Sciatic nerve (tissue), 2 donors: ENCODE measurements around the gene SCN10A. TPM values are rescaled to one million over a fixed set of nuclear protein-coding genes. Genes with fewer than 3 reads are reported as not detected.

Source experiments
- ATAC-seq: fragments of 200-7000 bp; cut with Tn5 transposase; one replicate; pipeline ENCODE4 v1.9.1; 2020; ENCODE audit warnings: mild to moderate bottlenecking, moderate library complexity
- DNase-seq: peaks from one replicate; pipeline ENCODE4 v3.0.0-alpha.2; 2020; ENCODE audit warnings: low spot score
- intact Hi-C: fragments of 100-400 bp; cut with DNase I; formaldehyde crosslinking; loops from one replicate; pipeline ENCODE4 v1.14.2; 2022
- total RNA-seq: library from RNA; stranded (reverse); fragmentation: NEBNext Ultra II Directional; extraction: Animal tissue kit (Norgen Biotek cat#: 25700); gene quantifications from one replicate; pipeline ENCODE4 v1.2.1, GENCODE V29; 2021
- donor health status: DM: no; HTN: no; CAD: no.
- donor health status: DM: no; HTN: no; CAD: no.

The SCN10A gene
- total RNA-seq, 1 donor from 2014 or later: not detected

DNA sequence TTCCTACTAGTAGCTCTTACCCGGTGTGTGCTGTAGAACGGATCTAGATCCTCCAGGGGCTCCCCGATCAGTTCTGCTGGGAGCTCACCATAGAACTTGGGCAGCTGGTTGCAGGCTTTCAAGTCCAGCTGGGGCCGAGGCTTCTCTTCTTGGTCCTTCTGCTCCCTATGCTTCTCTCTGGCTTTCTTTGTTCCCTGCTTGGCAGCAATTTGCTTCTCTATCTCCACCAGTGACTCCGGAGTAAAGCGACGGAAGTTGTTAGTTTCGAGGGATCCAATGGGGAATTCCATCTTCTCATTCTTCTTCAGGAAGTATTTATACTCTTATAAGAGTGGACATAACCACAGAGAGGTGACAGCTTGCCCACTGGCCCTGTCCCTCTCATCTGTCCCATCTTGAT, 22.3 kb downstream of the SCN10A start:
- no peak for DNase-seq
- intact Hi-C loops: no loop called here
- ATAC-seq: no peak

DNA sequence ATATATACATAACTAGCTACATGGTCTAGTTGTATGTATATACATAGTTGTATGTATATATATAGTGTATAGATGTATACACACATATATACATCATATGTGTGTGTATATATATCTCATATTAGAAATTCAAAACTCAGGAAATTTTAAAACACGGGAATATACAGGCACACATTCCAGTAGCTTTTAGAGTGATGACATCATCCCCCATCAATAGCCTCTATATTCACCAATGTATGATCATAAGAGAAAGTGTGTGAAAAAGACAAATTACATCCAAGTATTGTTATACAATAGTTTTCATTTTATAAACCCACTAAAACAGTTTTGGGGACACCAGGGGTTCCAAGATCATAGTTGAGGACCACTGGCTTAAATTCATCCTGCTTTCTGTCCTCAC, 23.0 kb downstream of the SCN10A start:
- DNase-seq (no peak), ATAC-seq (no peak)
- intact Hi-C loops: no loop called here

GRCh38 chr3:38782148-38782547, 33.9 kb downstream of the SCN10A start:
- DNase-seq (no peak), ATAC-seq (no peak)
- intact Hi-C loops: no loop called here

DNA sequence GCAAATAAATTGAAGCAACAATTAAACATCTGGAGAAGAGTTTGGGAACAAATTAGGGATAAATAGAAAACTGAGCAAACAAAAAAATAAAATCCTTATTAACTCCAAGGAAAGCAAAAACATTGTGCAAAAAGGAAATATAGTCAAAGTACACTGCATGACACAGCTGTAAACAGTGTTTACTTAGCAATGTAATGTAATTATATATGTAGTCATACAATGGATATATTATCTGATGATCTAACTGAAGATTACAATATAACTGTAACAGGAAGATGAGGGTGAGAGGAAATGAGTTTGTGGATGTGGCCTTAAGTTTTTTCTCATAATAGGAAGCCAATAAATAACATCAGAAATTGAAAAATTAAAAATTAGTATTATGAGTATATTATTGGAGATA, 42.5 kb downstream of the SCN10A start:
- intact Hi-C loops: no loop called here
- ATAC-seq: no peak
- DNase-seq: no peak

GRCh38 chr3:38763569-38763968, 52.4 kb downstream of the SCN10A start:
- ATAC-seq (no peak), DNase-seq (no peak)
- intact Hi-C loops: no loop called here

DNA sequence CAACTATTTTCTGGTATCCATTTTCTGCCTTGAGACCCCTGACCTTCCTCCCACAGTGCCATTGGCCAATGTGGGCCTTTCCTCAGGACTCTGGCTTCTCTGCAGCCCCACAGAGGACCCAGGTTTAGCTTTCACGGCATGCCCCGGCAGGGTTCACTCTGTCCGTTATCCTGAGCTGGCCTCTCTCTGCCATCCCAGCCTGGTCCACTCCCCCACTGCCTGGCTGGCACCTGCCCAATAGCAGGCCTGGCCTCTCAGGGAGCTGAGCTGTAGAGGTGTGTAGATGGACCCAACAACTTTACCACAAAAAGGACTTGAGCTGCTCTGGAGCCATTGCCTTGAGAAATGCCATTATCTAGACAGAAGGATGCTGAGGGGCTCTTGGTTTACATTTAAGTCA, 57.5 kb downstream of the SCN10A start:
- ATAC-seq (no peak), DNase-seq (no peak)
- intact Hi-C loops: no loop called here

DNA sequence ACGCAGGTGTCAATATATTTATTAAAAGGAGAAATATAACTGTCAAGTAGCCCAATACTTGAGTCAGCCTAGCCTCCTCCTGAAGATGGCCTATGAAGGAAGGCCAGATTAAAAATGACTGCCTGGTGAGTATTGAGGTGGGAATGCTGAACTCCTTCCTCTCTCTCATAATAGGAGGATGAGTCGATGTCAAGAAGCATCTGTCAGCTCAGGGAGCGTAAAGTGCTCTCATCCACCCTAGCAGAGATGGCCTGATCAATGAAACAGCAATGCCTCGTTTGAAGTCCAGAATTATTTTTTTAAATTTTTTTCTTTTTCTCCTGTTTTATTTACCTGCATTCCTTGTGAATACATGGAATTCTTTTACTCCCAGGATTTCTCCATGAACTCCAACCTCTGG, 58.3 kb downstream of the SCN10A start:
- ATAC-seq (no peak), DNase-seq (no peak)
- intact Hi-C loops: no loop called here

- intact Hi-C loops: no loop called here
- no peak for ATAC-seq
- DNase-seq: no peak
Measured at GRCh38 chr3:38756892-38757291, 59.1 kb downstream of the SCN10A start.

- intact Hi-C loops: no loop called here
- ATAC-seq (no peak), DNase-seq (no peak)
Measured at GRCh38 chr3:38755130-38755529, 60.9 kb downstream of the SCN10A start.

DNA sequence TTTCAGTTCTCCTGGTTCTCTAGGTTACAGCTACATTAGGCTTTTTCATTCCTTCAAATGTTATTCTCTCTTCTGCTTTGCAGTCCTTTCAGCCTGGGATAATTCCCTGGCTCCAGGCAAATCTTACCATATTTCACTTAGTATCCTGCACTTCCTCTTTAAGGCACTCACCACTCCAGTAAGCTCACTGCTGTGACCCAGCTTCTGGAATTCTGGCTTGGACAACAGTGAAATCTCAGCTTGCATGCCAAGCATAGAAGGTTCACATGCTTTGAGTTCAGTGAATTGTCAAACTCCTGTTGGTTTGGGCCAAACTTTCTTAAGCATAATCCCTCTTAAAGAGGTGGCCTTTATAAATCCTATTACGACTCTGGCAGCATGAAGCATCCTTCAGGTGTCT, 69.4 kb downstream of the SCN10A start:
- no peak for DNase-seq
- intact Hi-C loops: no loop called here
- ATAC-seq: no peak

DNA sequence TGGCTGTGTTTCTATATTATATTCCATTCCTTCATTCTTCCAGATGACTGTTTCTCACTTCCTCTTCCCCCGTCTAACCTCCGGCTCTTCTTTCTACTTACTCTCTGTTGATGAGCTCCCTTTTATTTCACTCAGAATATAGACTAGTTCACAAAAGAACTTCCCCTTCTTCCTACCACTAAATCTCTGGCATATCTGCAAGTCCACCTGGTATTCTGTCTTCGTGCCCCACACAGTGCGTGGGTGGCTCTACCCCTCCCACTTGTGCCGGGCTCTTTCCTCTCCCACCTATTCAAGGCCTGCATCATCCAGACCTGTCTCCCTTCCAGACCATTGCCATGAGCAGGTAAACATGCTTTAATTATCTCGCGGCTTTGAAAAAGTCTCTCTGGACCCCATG, 73.0 kb downstream of the SCN10A start:
- DNase-seq (no peak), ATAC-seq (no peak)
- intact Hi-C loops: no loop called here

DNA sequence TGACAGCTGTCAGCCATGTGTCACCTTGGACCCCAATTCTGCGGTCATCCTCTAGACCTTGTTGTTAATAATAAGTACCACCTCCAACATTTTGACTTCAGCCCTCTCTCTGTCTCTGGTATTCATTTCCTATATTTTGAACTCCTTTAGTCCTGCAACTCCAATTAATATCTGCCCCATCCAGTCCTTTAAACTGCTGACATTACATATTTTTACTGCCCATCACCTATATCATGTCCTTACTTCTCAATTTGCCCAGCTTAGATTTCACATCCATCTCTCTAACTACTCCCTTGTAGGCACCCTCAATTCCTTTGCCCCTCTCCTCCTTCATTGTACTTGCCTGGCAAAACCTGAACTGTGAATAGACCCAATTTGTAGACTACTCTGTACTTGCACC, 73.5 kb downstream of the SCN10A start:
- ATAC-seq (no peak), DNase-seq (no peak)
- intact Hi-C loops: no loop called here

- ATAC-seq (no peak), DNase-seq (no peak)
- intact Hi-C loops: no loop called here
Measured at GRCh38 chr3:38740537-38740936, 75.5 kb downstream of the SCN10A start.

- no peak for DNase-seq
- intact Hi-C loops: no loop called here
- ATAC-seq: no peak
Measured at GRCh38 chr3:38739931-38740330, 76.1 kb downstream of the SCN10A start.

GRCh38 chr3:38739396-38739689, 76.7 kb downstream of the SCN10A start:
- ATAC-seq: no peak
- no peak for DNase-seq
- intact Hi-C loops: no loop called here

DNA sequence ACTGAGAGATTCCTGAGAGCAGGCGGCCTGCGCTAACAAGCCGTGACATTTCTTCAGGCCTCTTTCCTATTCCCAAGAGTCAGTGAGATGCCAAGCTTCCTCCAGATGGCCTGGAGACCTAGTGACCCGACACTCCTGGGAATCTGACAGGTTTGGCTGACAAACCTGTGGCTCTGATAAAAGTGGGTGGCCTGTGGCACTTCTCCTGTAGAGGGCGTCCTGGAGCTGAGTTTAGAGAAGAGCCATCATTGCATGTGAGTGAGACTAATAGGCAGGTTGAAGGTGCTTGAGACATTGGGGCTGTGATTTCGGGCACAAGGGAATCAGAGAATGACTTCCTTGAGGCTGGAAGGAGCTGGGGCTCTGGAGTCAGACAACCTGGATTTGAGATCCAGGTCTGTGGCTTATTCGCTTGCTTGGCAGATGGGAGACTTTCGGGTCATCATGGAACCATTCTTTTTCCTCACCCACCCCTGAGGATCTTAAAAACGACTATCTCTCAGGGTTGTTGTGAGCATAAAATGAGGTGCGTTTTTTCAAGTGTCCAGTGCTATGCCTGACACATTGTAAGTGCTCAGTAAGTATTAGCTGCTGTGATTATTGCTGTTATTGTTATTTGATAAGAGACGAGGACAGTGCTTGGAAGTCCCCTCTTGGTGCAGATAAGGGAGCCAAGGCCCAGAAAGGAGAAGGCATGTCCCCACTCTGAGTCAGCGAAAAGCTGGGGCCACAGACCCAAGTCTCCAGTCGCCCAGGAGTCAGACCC, 77.2 kb downstream of the SCN10A start:
- DNase-seq (no peak), ATAC-seq (no peak)
- intact Hi-C loops: no loop called here

GRCh38 chr3:38731522-38731921, 84.5 kb downstream of the SCN10A start:
- intact Hi-C loops: no loop called here
- ATAC-seq (no peak), DNase-seq (no peak)

GRCh38 chr3:38730281-38730680, 85.7 kb downstream of the SCN10A start:
- no peak for DNase-seq
- ATAC-seq: no peak
- intact Hi-C loops: no loop called here

DNA sequence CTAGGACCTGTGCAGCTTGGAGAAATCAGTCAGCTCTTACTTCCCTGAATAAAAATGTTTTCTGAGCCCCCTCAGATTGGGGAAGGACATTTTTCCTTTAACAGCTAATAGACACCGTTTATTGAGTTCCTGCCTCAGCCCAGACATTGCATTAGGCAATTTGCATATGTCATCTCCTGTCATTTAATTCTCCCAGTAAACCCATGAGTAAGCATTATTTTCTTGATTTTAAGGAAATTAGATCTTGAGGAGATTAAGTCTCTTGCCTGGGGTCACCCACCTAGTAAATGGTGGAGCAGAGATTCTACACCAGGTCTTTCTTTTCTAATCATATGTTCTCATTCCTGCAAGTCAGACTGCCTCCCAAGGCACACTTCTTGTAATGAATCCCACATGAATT, 88.0 kb downstream of the SCN10A start:
- intact Hi-C loops: no loop called here
- no peak for DNase-seq
- ATAC-seq: no peak

- ATAC-seq: no peak
- no peak for DNase-seq
- intact Hi-C loops: no loop called here
Measured at GRCh38 chr3:38726751-38727150, 89.3 kb downstream of the SCN10A start.

DNA sequence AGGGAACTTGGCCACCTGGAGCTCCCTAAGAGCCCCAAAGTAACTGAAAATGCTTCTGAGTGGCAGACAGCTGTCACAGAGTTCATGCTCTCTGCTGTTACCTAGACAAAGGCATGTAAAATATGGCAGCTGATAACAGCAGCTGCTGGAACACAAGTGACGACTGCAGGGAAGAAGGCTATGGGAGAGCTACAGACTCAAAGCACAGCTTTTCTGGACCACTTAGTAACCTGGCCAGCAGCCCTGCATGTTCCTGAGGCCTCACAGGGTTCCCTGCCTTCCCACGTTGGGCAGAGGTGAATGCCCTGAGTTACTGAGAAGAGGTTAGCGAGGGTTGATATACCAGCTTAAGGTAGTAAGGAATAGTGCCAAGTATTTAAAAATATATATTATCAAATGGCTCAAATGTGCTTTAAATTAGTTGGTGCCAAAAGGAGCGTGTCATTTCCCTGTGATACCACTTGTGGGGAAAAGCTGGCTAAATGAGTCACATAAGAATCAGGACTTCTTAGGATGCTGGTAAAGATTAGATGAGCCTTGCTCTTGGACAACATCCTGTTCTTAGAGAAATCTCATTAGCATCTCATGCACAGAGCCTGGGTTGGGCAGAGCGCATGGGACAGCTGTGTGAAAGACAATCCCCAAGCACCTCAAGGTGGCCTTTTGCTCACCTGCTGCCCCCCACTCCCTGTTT, 90.1 kb downstream of the SCN10A start:
- ATAC-seq (no peak), DNase-seq (no peak)
- intact Hi-C loops: no loop called here
